Fibroblast of lung (primary cell): ENCODE data around the gene EXOC8. TPM values are rescaled to one million over a fixed set of nuclear protein-coding genes. Genes with fewer than 3 reads are reported as not detected.
A peak's percentile ranks its signal among the peaks of the same experiment; 100 is the strongest.

Experiments
- DNase-seq, 2 donors: peaks; one replicate each; pipeline versions ENCODE4 v3.0.0 to v3.0.0-alpha.2; 2010; ENCODE audit warnings: low read depth in 2 of 2
- H2AFZ ChIP-seq: 2 replicates; pipeline ENCODE4 v1.5.1; 2012; ENCODE audit warnings: low read length, control low read depth, inconsistent platforms
- H3K27ac ChIP-seq: 2 replicates; pipeline ENCODE4 v1.5.1; 2011; ENCODE audit warnings: low read length, control low read depth; ENCODE audit not compliant: insufficient read depth
- H3K27me3 ChIP-seq: 2 replicates; pipeline ENCODE4 v1.5.1; 2011; ENCODE audit warnings: mild to moderate bottlenecking, low read length; ENCODE audit not compliant: control insufficient read depth, insufficient read depth
- H3K36me3 ChIP-seq: 2 replicates; pipeline ENCODE4 v1.5.1; 2011; ENCODE audit warnings: low read length; ENCODE audit not compliant: control insufficient read depth, insufficient read depth
- H3K4me1 ChIP-seq: 2 replicates; pipeline ENCODE4 v1.5.1; 2011; ENCODE audit warnings: low read length; ENCODE audit not compliant: control insufficient read depth, insufficient read depth; ENCODE audit errors: extremely low read depth
- H3K4me2 ChIP-seq: 2 replicates; pipeline ENCODE4 v1.5.1; 2011; ENCODE audit warnings: low read length, control low read depth; ENCODE audit not compliant: insufficient read depth; ENCODE audit errors: extremely low read depth
- H3K4me3 ChIP-seq, 4 experiments: fragments of 200-600 bp in 1 of 4; sonication (generic) in 1 of 4; replicated peaks in 1 of 4; 2 replicates each; pipeline ENCODE4 v1.5.1; 2011 to 2016; ENCODE audit warnings: low read length in 4 of 4, low read depth in 3 of 4, mild to moderate bottlenecking in 3 of 4, control low read depth in 2 of 4, inconsistent platforms in 1 of 4, mixed read lengths in 1 of 4; ENCODE audit not compliant: insufficient read depth in 1 of 4; ENCODE audit errors: control extremely low read depth in 1 of 4
- H3K79me2 ChIP-seq: 2 replicates; pipeline ENCODE4 v1.5.1; 2012; ENCODE audit warnings: mild to moderate bottlenecking, low read length, inconsistent platforms; ENCODE audit not compliant: control insufficient read depth, insufficient read depth
- H3K9ac ChIP-seq: 2 replicates; pipeline ENCODE4 v1.5.1; 2011; ENCODE audit warnings: mild to moderate bottlenecking, low read length, control low read depth; ENCODE audit not compliant: insufficient read depth
- H3K9me3 ChIP-seq: 2 replicates; pipeline ENCODE4 v1.5.1; 2012; ENCODE audit warnings: low read depth, low read length; ENCODE audit not compliant: control insufficient read depth, insufficient read depth
- H4K20me1 ChIP-seq: 2 replicates; pipeline ENCODE4 v1.5.1; 2011; ENCODE audit warnings: low read length; ENCODE audit not compliant: control insufficient read depth, insufficient read depth; ENCODE audit errors: extremely low read depth
- EZH2 ChIP-seq: IDR thresholded peaks from 2 replicates; pipeline ENCODE4 v1.5.1; 2012; ENCODE audit warnings: low read length, control low read depth, mild to moderate bottlenecking; ENCODE audit errors: missing control alignments
- polyA plus RNA-seq, 2 donors: library from polyadenylated mRNA; depleted of rRNA in 1 of 2; stranded (reverse) in 1 of 2; unstranded in 1 of 2; fragments of >200 nt; gene quantifications; 2 replicates each; pipeline ENCODE4 v1.2.1, GENCODE V29; 2011 to 2012; ENCODE audit warnings: missing spikeins in 1 of 2
- total RNA-seq: library from RNA; depleted of rRNA; stranded (reverse); fragments of >200 nt; gene quantifications from 2 replicates; pipeline ENCODE4 v1.2.1, GENCODE V29; 2014
- TF ChIP-seq, protein P1 (sequence below), 2 donors: IDR thresholded peaks in 1 of 2; conservative IDR thresholded peaks in 1 of 2; 1 replicate in 1 of 2; 2 replicates in 1 of 2; pipeline ENCODE4 v1.5.1; 2011 to 2012; ENCODE audit warnings: low read length in 2 of 2, control low read depth in 1 of 2, inconsistent platforms in 1 of 2, low read depth in 1 of 2, mild to moderate bottlenecking in 1 of 2

Gene EXOC8
- total and polyA plus RNA-seq, 2 donors (not counting 1 experiment from before 2014, with no cell fraction given), result 5.8 to 17.0 TPM

DNA sequence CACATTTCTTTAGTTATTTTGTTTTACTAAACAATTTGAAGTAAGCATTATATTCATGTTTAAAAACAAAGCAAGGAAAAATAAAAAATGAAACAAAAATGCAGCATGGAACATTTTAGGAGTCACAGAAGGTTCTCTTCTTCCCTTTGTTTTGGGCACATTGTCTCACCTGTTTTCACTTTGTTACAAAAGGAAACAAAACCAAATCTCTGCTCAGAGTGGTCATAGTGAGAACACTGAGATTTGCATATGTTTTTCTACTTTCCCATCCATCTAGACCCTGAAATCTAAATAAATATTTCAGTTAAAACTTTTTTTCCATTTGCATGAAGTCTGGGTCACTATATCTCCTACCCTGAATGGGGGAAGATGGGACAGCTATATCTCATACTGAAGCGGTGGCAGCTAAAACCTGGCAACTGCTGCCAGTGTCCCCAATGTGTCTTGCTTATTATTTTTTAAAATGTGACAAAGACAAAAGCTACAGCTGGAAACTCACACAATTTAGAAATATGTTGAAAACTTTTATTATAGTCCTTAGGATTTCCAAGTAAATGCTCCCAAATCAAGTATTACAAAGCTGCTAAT is 3.5 kb downstream of the EXOC8 start:
- H3K9ac ChIP-seq, result no peak overlapping the region
- no peak for DNase-seq
- H3K9me3 ChIP-seq, result no peaks in the 10 kb centered on the region
- H2AFZ ChIP-seq, result no peak overlapping the region
- H3K79me2 ChIP-seq, result peaks cover 58% of the 10 kb centered on the region
- no peaks in the 10 kb centered on the region for H3K4me1 ChIP-seq
- H3K27ac ChIP-seq, result no peak overlapping the region
- H3K4me2 ChIP-seq, result peak overlapping the region; percentile 89
- no peak for TF ChIP-seq EZH2
- TF ChIP-seq, protein P1, sequence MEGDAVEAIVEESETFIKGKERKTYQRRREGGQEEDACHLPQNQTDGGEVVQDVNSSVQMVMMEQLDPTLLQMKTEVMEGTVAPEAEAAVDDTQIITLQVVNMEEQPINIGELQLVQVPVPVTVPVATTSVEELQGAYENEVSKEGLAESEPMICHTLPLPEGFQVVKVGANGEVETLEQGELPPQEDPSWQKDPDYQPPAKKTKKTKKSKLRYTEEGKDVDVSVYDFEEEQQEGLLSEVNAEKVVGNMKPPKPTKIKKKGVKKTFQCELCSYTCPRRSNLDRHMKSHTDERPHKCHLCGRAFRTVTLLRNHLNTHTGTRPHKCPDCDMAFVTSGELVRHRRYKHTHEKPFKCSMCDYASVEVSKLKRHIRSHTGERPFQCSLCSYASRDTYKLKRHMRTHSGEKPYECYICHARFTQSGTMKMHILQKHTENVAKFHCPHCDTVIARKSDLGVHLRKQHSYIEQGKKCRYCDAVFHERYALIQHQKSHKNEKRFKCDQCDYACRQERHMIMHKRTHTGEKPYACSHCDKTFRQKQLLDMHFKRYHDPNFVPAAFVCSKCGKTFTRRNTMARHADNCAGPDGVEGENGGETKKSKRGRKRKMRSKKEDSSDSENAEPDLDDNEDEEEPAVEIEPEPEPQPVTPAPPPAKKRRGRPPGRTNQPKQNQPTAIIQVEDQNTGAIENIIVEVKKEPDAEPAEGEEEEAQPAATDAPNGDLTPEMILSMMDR (conservative IDR thresholded peaks at IDR 0.05 in 1 of 2, IDR thresholded peaks at IDR 0.05 in 1 of 2; ENCODE audit: low read depth in 1 of 2, low read length in 2 of 2), result no peak
- no peaks in the 10 kb centered on the region for H3K36me3 ChIP-seq
- no peaks in the 10 kb centered on the region for H3K27me3 ChIP-seq
- H4K20me1 ChIP-seq, result peaks cover 5% of the 10 kb centered on the region
- peak overlapping the region; percentile 8 to 98 (median 92) for H3K4me3 ChIP-seq

DNA sequence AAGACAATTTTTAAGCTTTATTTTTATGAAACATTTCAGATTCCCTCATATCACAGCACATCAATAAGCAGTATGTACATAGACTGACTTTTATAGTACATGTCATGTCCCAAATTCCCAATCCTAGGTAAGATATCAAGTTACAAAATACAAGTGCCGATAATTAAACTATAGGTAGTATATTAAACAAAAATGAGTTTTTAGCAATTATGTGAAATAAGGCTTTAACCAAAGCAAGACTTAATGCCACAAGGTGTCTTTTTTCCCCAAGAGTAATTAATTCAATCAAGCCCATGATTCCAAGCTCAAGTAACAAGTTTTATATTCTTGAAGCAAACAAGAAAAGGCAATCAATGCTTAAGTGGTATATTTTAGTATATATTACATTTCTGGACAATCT is 4.9 kb downstream of the EXOC8 start:
- DNase-seq, result no peak
- peaks cover 48% of the 10 kb centered on the region for H3K79me2 ChIP-seq
- no peak overlapping the region for H2AFZ ChIP-seq
- peak overlapping the region in 3 of 4 experiments; percentile 1 to 98 (median 96) for H3K4me3 ChIP-seq
- no peak for TF ChIP-seq EZH2
- TF ChIP-seq, protein P1 (conservative IDR thresholded peaks at IDR 0.05 in 1 of 2, IDR thresholded peaks at IDR 0.05 in 1 of 2; ENCODE audit: low read depth in 1 of 2, low read length in 2 of 2), result no peak
- peak overlapping the region; percentile 7 for H3K4me2 ChIP-seq
- no peaks in the 10 kb centered on the region for H3K9me3 ChIP-seq
- peaks cover 5% of the 10 kb centered on the region for H4K20me1 ChIP-seq
- no peaks in the 10 kb centered on the region for H3K27me3 ChIP-seq
- H3K4me1 ChIP-seq, result no peaks in the 10 kb centered on the region
- H3K36me3 ChIP-seq, result no peaks in the 10 kb centered on the region
- no peak overlapping the region for H3K9ac ChIP-seq
- no peak overlapping the region for H3K27ac ChIP-seq

DNA sequence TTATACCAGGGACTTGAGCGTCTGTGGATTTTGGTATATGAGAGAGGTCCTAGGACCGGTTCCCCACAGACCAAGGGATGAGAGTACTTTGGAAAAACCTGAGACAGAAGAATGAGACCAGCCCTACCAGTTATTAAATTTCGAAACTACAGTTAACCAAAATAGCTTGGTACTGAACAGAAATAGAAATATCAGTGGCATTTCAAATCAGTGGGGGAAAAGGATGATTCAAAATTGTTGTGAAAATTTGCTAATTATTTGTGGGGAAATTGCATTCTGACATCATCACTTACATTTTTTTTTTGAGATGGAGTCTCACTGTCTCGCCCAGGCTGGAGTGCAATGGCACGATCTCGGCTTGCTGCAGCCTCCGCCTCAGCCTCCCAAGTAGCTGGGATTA is 8.2 kb downstream of the EXOC8 start:
- Histone ChIP-seq H3K9ac (no peak overlapping the region), H3K27ac (no peak overlapping the region), H3K27me3 (no peaks in the 10 kb centered on the region), H3K4me1 (no peaks in the 10 kb centered on the region), H3K4me2 (no peak overlapping the region), H3K79me2 (peaks cover 17% of the 10 kb centered on the region), H3K4me3 (no peak overlapping the region), H4K20me1 (peaks cover 5% of the 10 kb centered on the region), H3K36me3 (no peaks in the 10 kb centered on the region), H2AFZ (no peak overlapping the region), H3K9me3 (no peaks in the 10 kb centered on the region)
- DNase-seq, result no peak
- TF ChIP-seq EZH2, result no peak
- TF ChIP-seq, protein P1 (conservative IDR thresholded peaks at IDR 0.05 in 1 of 2, IDR thresholded peaks at IDR 0.05 in 1 of 2; ENCODE audit: low read depth in 1 of 2, low read length in 2 of 2), result no peak
